Small intestine (tissue), 7 donors: ENCODE results near the gene DHRSX. TPM values are rescaled to one million over a fixed set of nuclear protein-coding genes. Genes with fewer than 3 reads are reported as not detected.
"Not testable (repeated sequence)": the region's sequence is repeated elsewhere in the genome, so short reads cannot be mapped to it uniquely, and the experiment has no call there.

Experiments
- DNase-seq, 2 donors: peaks; one replicate each; pipeline versions ENCODE4 v3.0.0 to v3.0.0-alpha.2; 2013
- FAIRE-seq: peaks from 2 replicates; lab custom pipeline; 2012; peaks lifted over from hg19 to GRCh38; lab: Jason Lieb, UNC
- H3K27ac ChIP-seq, 3 donors: one replicate each; pipeline ENCODE4 v1.5.1; 2013; ENCODE audit warnings: low read length in 2 of 3, mild to moderate bottlenecking in 2 of 3, control low read depth in 1 of 3, inconsistent platforms in 1 of 3, low read depth in 1 of 3, moderate library complexity in 1 of 3
- H3K27me3 ChIP-seq, 3 donors: one replicate each; pipeline ENCODE4 v1.6.1; 2013; ENCODE audit warnings: low read length in 3 of 3, inconsistent platforms in 1 of 3; ENCODE audit not compliant: control insufficient read depth in 3 of 3, insufficient read depth in 3 of 3
- H3K36me3 ChIP-seq, 3 donors: one replicate each; pipeline ENCODE4 v1.6.1; 2013; ENCODE audit warnings: low read length in 3 of 3, inconsistent platforms in 1 of 3, low read depth in 1 of 3, mild to moderate bottlenecking in 1 of 3, moderate library complexity in 1 of 3; ENCODE audit not compliant: control insufficient read depth in 3 of 3, insufficient read depth in 2 of 3
- H3K4me1 ChIP-seq, 3 donors: one replicate each; pipeline ENCODE4 v1.6.1; 2013; ENCODE audit warnings: low read length in 2 of 3, inconsistent platforms in 1 of 3, low read depth in 1 of 3, mild to moderate bottlenecking in 1 of 3, moderate library complexity in 1 of 3; ENCODE audit not compliant: control insufficient read depth in 3 of 3, insufficient read depth in 2 of 3
- H3K4me3 ChIP-seq, 3 donors: one replicate each; pipeline ENCODE4 v1.5.1; 2013; ENCODE audit warnings: low read length in 3 of 3, control low read depth in 1 of 3, inconsistent platforms in 1 of 3, low read depth in 1 of 3, mild to moderate bottlenecking in 1 of 3, moderate library complexity in 1 of 3
- H3K9me3 ChIP-seq, 2 donors: one replicate each; pipeline ENCODE4 v1.6.1; 2013; ENCODE audit warnings: low read depth in 1 of 2, low read length in 1 of 2; ENCODE audit not compliant: control insufficient read depth in 2 of 2, insufficient read depth in 1 of 2
- WGBS, 3 donors: extraction: QIAGEN DNeasy Blood & Tissue Kit; methylation state at CpG; one replicate each; pipeline ENCODE4 v1.1.7; 2013; 5-methylcytosine and 5-hydroxymethylcytosine counted together
- polyA plus RNA-seq, 4 donors: library from polyadenylated mRNA; stranded (reverse) in 3 of 4; unstranded in 1 of 4; fragments of 200-250 nt in 3 of 4; fragments of 120-200 nt in 1 of 4; gene quantifications; one replicate each; pipeline versions ENCODE4 v1.2.1 to v1.2.3, GENCODE V29; 2013
- donor health status: healthy with polysubstance abuse.
- donor health status: control.
- donor health status: control.
- donor health status: Bipolar disorder and iron deficiency.
- donor health status: healthy.

Gene DHRSX
- polyA plus RNA-seq, 4 donors: 7.2 to 25.2 (median 12.1) TPM

DNA sequence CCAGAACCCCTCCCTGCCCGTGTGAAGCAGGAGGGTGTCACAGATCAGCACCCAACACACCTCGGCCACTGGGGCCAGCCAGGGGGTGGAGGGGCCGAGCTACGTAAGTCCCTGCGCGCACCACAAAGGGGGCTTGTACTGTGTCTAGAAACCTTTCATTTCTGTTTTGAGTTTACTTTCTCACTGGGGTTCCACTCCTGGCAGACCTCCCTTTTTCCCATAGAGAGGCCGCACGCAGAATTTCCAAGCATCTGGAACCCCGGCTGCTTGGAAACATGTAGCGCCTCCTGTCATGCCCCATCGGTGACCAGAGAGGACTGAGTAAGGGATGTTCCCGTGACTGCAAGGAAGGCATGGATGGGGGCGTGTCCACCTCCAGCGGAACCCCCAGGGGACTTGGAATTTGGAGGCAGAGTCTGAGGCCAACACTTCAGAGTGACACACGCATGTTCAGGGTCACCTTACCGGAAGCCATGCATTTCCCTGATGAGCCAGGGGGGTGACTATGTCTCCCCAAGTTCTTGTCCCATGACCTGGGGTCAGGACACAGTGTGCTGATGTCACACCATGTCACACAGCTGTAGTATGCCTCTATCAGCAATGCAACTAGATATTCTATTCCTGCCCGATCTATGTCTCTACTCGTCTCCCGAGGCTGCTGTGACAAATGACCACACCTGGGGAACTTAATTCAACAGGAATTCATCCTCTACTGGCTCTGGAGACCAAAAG is 105.3 kb downstream of the DHRSX start:
- DNase-seq (no peak), FAIRE-seq (no peak)
- Histone ChIP-seq H3K36me3 (peaks cover 0 to 5% (median 0%) of the 10 kb centered on the region in 3 donors), H3K27me3 (no peaks in the 10 kb centered on the region), H3K9me3 (peaks cover 0 to 6% of the 10 kb centered on the region in 2 donors), H3K4me1 (no peaks in the 10 kb centered on the region), H3K27ac (no peak overlapping the region), H3K4me3 (no peak overlapping the region)
- 84 to 88% (median 88%) methylated on average over 19 of the region's 19 CpGs for WGBS, 3 donors

DNA sequence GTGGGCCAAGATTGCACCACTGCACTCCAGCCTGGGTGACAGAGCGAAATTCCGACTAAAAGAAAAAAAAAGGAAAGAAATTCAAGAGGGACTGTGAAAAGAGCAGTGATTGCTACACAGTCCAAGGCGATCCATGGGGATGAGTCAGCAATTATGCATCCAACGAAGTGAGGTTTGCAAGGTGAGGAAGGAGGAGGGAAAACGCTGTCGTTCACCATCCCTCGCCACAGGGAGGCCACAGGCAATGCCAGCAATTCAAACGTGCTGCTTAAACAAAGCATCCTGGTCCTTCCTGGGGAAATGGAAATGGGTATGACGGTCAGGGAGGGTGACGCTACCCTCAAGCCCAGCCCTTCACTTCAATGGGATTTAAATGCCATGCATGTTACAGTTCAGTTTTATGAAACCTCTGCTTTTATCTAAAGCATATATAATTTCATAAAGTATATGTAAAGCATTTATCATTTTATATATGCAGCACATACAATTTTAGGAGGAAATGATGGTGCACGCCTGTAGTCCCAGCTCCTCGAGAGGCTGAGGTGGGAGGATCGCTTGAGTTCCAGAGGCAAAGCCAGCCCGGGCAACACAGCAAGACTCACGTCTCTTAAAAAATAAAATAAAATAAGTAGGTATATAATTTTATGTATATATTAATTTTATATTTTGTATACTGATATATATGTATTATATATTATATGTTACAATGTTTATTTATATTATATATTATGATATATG is 108.7 kb downstream of the DHRSX start:
- H3K4me3 ChIP-seq: no peak overlapping the region
- DNase-seq: peak in 1 of 2 donors; percentile 64
- peaks cover 0 to 13% (median 2%) of the 10 kb centered on the region in 3 donors for H3K36me3 ChIP-seq
- FAIRE-seq: no peak
- no peak overlapping the region for H3K27ac ChIP-seq
- no peaks in the 10 kb centered on the region for H3K4me1 ChIP-seq
- WGBS, 3 donors: 76 to 85% (median 78%) methylated on average over 15 of the region's 15 CpGs
- H3K27me3 ChIP-seq: no peaks in the 10 kb centered on the region
- peaks cover 0 to 6% of the 10 kb centered on the region in 2 donors for H3K9me3 ChIP-seq

DNA sequence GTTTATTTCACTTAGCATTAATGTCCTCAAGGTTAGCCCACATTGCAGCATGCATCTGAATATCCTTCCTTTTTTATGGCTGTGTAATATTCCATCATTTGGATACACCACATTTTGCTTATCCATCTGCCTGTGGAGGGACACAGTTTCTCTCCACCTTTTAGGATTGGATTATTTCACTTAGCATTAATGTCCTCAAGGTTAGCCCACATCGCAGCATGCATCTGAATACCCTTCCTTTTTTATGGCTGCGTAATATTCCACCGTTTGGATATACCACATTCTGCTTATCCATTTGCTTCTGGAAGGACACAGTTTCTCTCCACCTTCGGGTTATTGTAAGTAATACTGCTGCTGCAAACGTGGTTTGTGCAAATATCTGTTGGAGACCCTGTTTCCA is 110.0 kb downstream of the DHRSX start:
- Histone ChIP-seq H3K27me3 (no peaks in the 10 kb centered on the region), H3K36me3 (peaks cover 0 to 13% (median 2%) of the 10 kb centered on the region in 3 donors), H3K4me3 (no peak overlapping the region), H3K9me3 (peaks cover 0 to 6% of the 10 kb centered on the region in 2 donors), H3K4me1 (no peaks in the 10 kb centered on the region), H3K27ac (no peak overlapping the region)
- WGBS, 3 donors: 97 to 99% (median 98%) methylated on average over 5 of the region's 5 CpGs
- DNase-seq (no peak), FAIRE-seq (no peak)

DNA sequence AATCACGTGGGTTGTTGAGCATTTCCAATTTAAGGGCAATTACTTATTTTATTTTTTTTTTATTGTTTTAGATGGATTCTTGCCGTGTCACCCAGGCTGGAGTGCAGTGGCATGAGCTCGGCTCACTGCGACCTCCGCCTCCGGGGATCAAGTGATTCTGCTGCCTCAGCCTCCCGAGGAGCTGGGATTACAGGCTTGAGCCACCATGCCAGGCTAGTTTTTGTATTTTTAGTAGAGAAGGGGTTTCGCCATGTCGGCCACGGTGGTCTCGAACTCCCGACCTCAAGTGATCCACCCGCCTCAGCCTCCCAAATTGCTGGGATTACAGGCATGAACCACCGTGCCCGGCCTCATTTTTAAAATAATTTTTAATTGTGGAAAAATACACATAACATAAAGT is 111.0 kb downstream of the DHRSX start:
- WGBS, 3 donors: 96 to 97% (median 96%) methylated on average over 15 of the region's 15 CpGs
- DNase-seq, H3K4me3 ChIP-seq, FAIRE-seq, H3K27me3 ChIP-seq, H3K9me3 ChIP-seq, H3K27ac ChIP-seq, H3K4me1 ChIP-seq: not testable (repeated sequence)
- peaks cover 0 to 13% (median 2%) of the 10 kb centered on the region in 3 donors for H3K36me3 ChIP-seq

DNA sequence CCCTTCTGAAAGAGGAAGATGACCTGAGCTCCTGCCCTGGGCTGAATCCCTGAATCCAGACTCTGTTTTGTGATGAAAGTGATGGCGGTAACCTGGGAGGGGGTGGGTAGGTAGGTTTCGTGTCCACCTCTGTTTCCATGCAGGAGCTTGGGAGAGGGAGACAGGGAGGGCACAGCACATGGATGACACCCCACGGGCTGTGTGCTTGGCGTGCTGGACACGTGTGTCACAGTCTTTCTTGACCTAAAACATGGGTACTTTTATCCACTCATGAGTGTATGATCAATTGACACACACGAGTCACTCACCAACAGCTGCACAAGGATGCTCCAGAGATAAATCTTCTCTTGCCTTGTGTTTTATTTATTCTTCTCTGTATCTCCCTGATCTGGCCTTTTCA is 111.5 kb downstream of the DHRSX start:
- Histone ChIP-seq H3K27ac (no peak overlapping the region), H3K9me3 (peaks cover 0 to 6% of the 10 kb centered on the region in 2 donors), H3K36me3 (peaks cover 0 to 13% (median 2%) of the 10 kb centered on the region in 3 donors), H3K4me3 (no peak overlapping the region), H3K4me1 (no peaks in the 10 kb centered on the region), H3K27me3 (no peaks in the 10 kb centered on the region)
- WGBS, 3 donors: 94 to 95% (median 94%) methylated on average over 6 of the region's 6 CpGs
- DNase-seq: no peak
- FAIRE-seq: no peak

DNA sequence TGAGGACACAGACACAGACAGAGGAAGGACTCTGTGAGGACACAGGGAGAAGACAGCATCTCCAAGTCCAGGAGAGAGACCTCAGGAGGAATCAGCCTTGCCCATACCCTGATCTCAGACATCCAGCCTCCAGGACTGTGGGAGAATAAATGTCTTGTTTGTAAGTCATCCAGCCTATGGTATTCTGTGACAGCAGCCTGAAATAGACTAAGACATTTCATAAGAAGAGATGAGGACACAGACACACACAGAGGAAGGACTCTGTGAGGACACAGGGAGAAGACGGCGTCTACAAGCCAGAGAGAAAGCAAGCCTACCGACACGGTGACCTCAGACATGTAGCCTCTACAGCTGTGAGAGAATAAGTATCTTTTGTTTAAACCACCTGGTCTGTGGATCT is 112.1 kb downstream of the DHRSX start:
- Histone ChIP-seq H3K27me3 (no peaks in the 10 kb centered on the region), H3K4me1 (no peaks in the 10 kb centered on the region), H3K36me3 (peaks cover 0 to 13% (median 2%) of the 10 kb centered on the region in 3 donors), H3K9me3 (peaks cover 0 to 6% of the 10 kb centered on the region in 2 donors), H3K27ac (no peak overlapping the region), H3K4me3 (no peak overlapping the region)
- FAIRE-seq (no peak), DNase-seq (no peak)
- WGBS, 3 donors: 81 to 96% (median 95%) methylated on average over 4 of the region's 4 CpGs

DNA sequence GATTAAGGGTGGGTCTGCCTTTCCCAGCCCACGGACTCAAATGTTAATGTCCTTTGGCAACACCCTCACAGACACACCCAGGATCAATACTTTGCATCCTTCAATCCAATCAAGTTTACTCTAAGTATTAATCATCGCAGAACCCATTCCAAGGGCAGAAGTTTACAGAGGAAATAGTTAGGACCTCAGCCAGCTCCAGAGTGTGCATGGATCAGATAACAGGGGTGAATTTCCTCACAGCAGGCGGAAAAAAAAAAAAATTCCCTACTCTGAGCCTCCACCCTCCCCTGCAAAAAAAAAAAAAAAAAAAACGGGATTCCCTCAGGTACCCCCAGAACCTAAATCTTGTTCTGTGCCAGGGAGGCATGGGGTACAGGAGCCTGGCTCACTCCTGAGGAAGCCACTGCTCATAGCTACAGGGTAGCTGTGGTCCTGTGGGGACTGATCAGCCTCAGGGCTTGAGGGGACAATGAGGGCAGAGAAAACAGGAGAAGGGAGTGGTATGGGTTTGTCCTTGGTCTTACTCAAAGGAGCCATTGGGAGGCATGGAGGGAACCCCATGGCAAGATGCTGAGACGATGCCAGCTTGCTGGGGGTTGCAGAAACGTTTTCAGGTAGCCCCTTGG is 113.0 kb downstream of the DHRSX start:
- no peak overlapping the region for H3K4me3 ChIP-seq
- no peaks in the 10 kb centered on the region for H3K27me3 ChIP-seq
- peak overlapping the region in 1 of 3 donors; percentile 22 for H3K27ac ChIP-seq
- H3K9me3 ChIP-seq: peaks cover 0 to 6% of the 10 kb centered on the region in 2 donors
- WGBS, 3 donors: 31 to 56% (median 36%) methylated on average over 6 of the region's 6 CpGs
- DNase-seq (peak in 1 of 2 donors; percentile 59), FAIRE-seq (no peak)
- no peaks in the 10 kb centered on the region for H3K4me1 ChIP-seq
- H3K36me3 ChIP-seq: peaks cover 0 to 13% (median 2%) of the 10 kb centered on the region in 3 donors

DNA sequence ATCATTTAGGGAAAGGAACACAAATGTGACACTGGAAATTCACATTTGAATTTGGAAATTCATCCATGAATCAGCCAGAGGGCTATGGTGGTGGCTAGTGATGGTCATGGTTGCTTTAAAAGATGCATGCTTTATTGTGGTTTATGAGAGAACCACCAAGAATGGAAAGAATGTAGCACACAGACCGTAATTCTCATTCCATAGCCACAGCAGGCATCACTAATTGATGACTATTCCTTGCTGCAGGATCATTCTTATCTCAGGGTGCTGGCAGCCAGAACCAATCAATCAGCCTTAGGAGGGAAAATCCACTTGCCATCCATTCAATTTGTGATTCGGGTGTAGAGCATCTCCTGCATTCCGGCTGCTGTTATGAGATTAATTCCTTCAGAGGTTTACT is 115.6 kb downstream of the DHRSX start:
- DNase-seq (no peak), FAIRE-seq (no peak)
- 67 to 92% (median 89%) methylated on average over 3 of the region's 3 CpGs for WGBS, 3 donors
- H3K27ac ChIP-seq: no peak overlapping the region
- H3K4me1 ChIP-seq: no peaks in the 10 kb centered on the region
- no peak overlapping the region for H3K4me3 ChIP-seq
- no peaks in the 10 kb centered on the region for H3K27me3 ChIP-seq
- peaks cover 0 to 8% (median 2%) of the 10 kb centered on the region in 3 donors for H3K36me3 ChIP-seq
- peaks cover 0 to 4% of the 10 kb centered on the region in 2 donors for H3K9me3 ChIP-seq
